ENCODE data around the gene GRK5. TPM values are rescaled to one million over a fixed set of nuclear protein-coding genes. Genes with fewer than 3 reads are reported as not detected.

GRK5 gene
- total RNA-seq, 4 donors from 2014 or later: 9.2 to 27.3 (median 15.0) TPM

DNA sequence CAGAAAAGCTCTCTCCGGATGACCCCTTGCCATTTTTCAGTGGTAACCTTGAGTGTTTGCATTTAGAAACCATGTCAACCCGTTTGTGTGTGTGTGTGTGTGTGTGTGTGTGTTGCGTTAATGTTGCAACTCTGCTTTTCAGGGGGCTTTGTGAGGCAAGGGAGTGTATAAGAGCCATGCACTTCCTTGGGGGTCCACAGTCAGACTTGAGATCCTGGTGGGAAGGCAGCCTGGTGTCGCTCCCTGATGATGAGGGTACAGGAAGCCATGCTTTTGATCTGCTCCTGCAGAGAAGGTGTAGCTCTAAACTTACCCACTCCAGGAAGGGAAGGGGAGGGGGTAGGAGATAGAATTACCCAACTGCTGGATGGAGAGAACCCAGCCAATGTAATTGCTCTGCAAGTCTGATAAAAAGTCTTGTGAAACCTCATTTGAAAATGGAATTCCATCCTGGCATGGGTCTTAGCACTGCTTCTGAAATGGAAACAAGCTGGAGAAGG is 10.7 kb downstream of the GRK5 start:
- Histone ChIP-seq H3K27me3 (no peaks in the 10 kb centered on the region), H3K27ac (no peak overlapping the region), H3K36me3 (no peaks in the 10 kb centered on the region), H3K4me3 (replicated peaks in 1 of 3) (no peak overlapping the region), H3K9me3 (no peaks in the 10 kb centered on the region), H3K4me1 (peaks cover 38 to 62% of the 10 kb centered on the region in 2 donors)
- intact Hi-C loops (cut with DNase I): no loop called here
- no peak for TF ChIP-seq POLR2A (IDR thresholded peaks at IDR 0.05)
- TF ChIP-seq, protein P1, sequence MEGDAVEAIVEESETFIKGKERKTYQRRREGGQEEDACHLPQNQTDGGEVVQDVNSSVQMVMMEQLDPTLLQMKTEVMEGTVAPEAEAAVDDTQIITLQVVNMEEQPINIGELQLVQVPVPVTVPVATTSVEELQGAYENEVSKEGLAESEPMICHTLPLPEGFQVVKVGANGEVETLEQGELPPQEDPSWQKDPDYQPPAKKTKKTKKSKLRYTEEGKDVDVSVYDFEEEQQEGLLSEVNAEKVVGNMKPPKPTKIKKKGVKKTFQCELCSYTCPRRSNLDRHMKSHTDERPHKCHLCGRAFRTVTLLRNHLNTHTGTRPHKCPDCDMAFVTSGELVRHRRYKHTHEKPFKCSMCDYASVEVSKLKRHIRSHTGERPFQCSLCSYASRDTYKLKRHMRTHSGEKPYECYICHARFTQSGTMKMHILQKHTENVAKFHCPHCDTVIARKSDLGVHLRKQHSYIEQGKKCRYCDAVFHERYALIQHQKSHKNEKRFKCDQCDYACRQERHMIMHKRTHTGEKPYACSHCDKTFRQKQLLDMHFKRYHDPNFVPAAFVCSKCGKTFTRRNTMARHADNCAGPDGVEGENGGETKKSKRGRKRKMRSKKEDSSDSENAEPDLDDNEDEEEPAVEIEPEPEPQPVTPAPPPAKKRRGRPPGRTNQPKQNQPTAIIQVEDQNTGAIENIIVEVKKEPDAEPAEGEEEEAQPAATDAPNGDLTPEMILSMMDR (IDR thresholded peaks at IDR 0.05): no peak
- DNase-seq: no peak
- WGBS, 2 donors: 73 to 80% methylated on average over 4 of the region's 4 CpGs

DNA sequence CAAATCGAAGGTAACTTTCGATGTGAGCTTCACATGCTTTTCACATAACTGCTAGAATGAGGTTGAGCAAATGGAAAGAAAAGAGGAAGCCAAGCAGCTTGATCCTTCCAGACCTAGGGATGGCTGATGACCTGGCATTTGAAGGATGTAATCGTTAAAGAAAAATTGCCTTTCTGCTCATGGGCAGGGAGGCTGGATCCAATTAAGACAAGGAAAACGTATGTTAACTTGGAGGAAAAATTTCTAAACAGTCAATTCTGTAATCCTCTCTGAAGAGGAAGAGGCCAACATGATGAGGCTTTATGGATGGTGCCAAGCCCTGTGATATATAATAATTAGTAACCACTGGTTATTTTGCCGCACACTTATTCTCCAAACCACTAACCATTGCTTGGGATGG is 12.5 kb downstream of the GRK5 start:
- no peak for DNase-seq
- Histone ChIP-seq H3K36me3 (no peaks in the 10 kb centered on the region), H3K27me3 (no peaks in the 10 kb centered on the region), H3K9me3 (no peaks in the 10 kb centered on the region), H3K4me3 (replicated peaks in 1 of 3) (no peak overlapping the region), H3K27ac (no peak overlapping the region), H3K4me1 (peaks cover 29 to 53% of the 10 kb centered on the region in 2 donors)
- TF ChIP-seq, protein P1 (IDR thresholded peaks at IDR 0.05): no peak
- no peak for TF ChIP-seq POLR2A (IDR thresholded peaks at IDR 0.05)
- intact Hi-C loops (cut with DNase I): no loop called here
- 84 to 86% methylated on average over 5 of the region's 5 CpGs for WGBS, 2 donors

DNA sequence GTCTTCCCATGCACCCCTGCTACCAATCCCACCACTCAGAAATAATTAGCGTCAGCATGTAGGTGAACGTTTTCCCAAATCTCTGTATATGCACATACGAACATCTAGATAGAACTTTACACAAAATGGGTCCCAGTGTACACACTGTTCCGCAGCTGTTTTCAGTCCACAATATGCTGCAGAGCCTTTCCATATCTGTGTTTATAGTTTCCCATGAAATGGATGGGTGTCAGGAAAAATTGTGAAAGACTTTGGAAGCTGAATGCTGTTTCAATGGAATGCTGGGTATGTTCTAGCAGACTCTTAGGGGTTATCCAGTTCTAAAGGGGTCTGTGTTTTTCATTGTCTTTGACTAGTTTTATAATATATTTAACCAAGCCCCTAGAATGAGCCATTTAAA is 13.8 kb downstream of the GRK5 start:
- no peaks in the 10 kb centered on the region for H3K9me3 ChIP-seq
- 81 to 86% methylated on average over 4 of the region's 4 CpGs for WGBS, 2 donors
- H3K27ac ChIP-seq: peak overlapping the region in 2 of 3 donors; percentile 80 to 83
- TF ChIP-seq, protein P1 (IDR thresholded peaks at IDR 0.05): no peak
- no peak for TF ChIP-seq POLR2A (IDR thresholded peaks at IDR 0.05)
- peaks cover 23 to 46% of the 10 kb centered on the region in 2 donors for H3K4me1 ChIP-seq
- H3K27me3 ChIP-seq: no peaks in the 10 kb centered on the region
- intact Hi-C loops (cut with DNase I): no loop called here
- no peaks in the 10 kb centered on the region for H3K36me3 ChIP-seq
- no peak overlapping the region for H3K4me3 ChIP-seq (replicated peaks in 1 of 3)
- no peak for DNase-seq

DNA sequence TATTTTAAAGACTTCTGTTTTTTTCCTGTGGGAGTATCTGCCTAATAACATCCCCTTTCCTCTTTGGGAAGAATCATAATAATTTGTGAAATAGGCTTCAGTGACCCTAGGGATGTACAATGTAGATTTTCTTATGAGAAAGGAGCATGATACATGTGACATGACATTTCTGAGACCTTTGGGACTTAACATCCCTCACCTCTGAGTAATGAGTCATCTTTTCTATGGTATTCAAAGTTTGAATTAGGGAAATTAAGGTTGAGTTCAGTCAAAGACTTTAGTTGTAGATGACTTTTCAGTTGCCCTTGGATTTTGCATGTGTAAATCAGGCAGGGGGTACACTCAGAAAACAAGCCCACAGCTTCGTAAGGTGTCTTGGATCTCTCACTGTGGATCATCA is 14.3 kb downstream of the GRK5 start:
- 77 to 95% methylated on average over 1 of the region's 1 CpG for WGBS, 2 donors
- Histone ChIP-seq H3K27ac (peak overlapping the region; percentile 78 to 83 (median 80)), H3K36me3 (no peaks in the 10 kb centered on the region), H3K9me3 (no peaks in the 10 kb centered on the region), H3K4me3 (replicated peaks in 1 of 3) (no peak overlapping the region), H3K27me3 (no peaks in the 10 kb centered on the region), H3K4me1 (peaks cover 19 to 43% of the 10 kb centered on the region in 2 donors)
- no peak for TF ChIP-seq POLR2A (IDR thresholded peaks at IDR 0.05)
- TF ChIP-seq, protein P1 (IDR thresholded peaks at IDR 0.05): no peak
- no peak for DNase-seq
- intact Hi-C loops (cut with DNase I): no loop called here

DNA sequence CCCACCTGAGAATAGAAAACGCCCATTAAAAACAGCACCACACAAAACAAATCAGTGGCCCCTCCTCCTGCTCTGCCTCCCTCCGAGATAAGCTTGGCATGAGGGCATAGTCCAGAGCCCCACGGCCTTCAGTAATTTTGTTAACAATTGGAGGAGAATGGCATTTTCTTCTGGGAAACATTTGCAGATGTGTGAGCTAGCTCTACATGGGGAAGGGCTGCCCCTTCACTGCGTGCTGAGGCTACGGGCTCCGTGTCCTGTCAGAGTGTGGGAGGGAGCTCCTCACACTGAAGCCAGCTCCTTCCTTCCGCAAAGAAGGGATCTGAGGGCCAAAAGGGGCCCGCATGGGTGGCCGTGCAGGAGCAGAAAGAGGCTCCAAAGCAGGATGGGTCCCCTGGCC is 15.2 kb downstream of the GRK5 start:
- peaks cover 19 to 38% of the 10 kb centered on the region in 2 donors for H3K4me1 ChIP-seq
- H3K27me3 ChIP-seq: no peaks in the 10 kb centered on the region
- H3K9me3 ChIP-seq: no peaks in the 10 kb centered on the region
- H3K27ac ChIP-seq: peak overlapping the region; percentile 78 to 83 (median 80)
- no peak overlapping the region for H3K4me3 ChIP-seq (replicated peaks in 1 of 3)
- peak in 1 of 2 donors; percentile 19 for DNase-seq
- intact Hi-C loops (cut with DNase I): no loop called here
- WGBS, 2 donors: 40 to 46% methylated on average over 8 to 9 of the region's 9 CpGs
- no peaks in the 10 kb centered on the region for H3K36me3 ChIP-seq
- TF ChIP-seq POLR2A (IDR thresholded peaks at IDR 0.05): no peak
- TF ChIP-seq, protein P1 (IDR thresholded peaks at IDR 0.05): no peak

All from thyroid gland (tissue), 4 donors.